NT2/D1 (cell line): ENCODE data around the gene ZFP36L2.
A peak's percentile ranks its signal among the peaks of the same experiment; 100 is the strongest.
"Not testable (repeated sequence)": the region's sequence is repeated elsewhere in the genome, so short reads cannot be mapped to it uniquely, and the experiment has no call there.

Experiments used
- DNase-seq: peaks from one replicate; pipeline ENCODE4 v3.0.0-alpha.2; 2011; ENCODE audit warnings: low read depth, low spot score
- H3K27me3 ChIP-seq: 2 replicates; pipeline ENCODE4 v1.6.0; 2011; ENCODE audit warnings: mild to moderate bottlenecking; ENCODE audit not compliant: insufficient read length, insufficient read depth
- H3K36me3 ChIP-seq: 2 replicates; pipeline ENCODE4 v1.6.1; 2011; ENCODE audit warnings: mild to moderate bottlenecking, low read length, mixed read lengths; ENCODE audit not compliant: insufficient read depth, insufficient read length
- H3K4me1 ChIP-seq: 2 replicates; pipeline ENCODE4 v1.5.1; 2011; ENCODE audit not compliant: insufficient read depth, insufficient read length
- H3K4me3 ChIP-seq: 2 replicates; pipeline ENCODE4 v1.5.1; 2011; ENCODE audit warnings: low read depth; ENCODE audit not compliant: insufficient read length
- H3K9ac ChIP-seq: 2 replicates; pipeline ENCODE4 v1.6.0; 2011; ENCODE audit warnings: low read depth; ENCODE audit not compliant: insufficient read length
- H3K9me3 ChIP-seq: 2 replicates; pipeline ENCODE4 v1.5.1; 2011; ENCODE audit warnings: mild to moderate bottlenecking, low read length; ENCODE audit not compliant: insufficient read depth
- SUZ12 ChIP-seq: IDR thresholded peaks from 2 replicates; pipeline ENCODE4 v1.6.1; 2011; ENCODE audit not compliant: insufficient read length, insufficient read depth; ENCODE audit errors: extremely low read depth
- YY1 ChIP-seq: IDR thresholded peaks from 2 replicates; pipeline ENCODE4 v1.6.1; 2011; ENCODE audit not compliant: insufficient read length, insufficient read depth
- ZNF274 ChIP-seq: IDR thresholded peaks from 2 replicates; pipeline ENCODE4 v1.6.1; 2011; ENCODE audit warnings: mild to moderate bottlenecking, low read depth, low read length

ZFP36L2 gene

GRCh38 chr2:43192744-43193651 lies 33.4 kb downstream of the ZFP36L2 start:
- Histone ChIP-seq H3K4me1 (peaks cover 12% of the 10 kb centered on the region), H3K9me3 (no peaks in the 10 kb centered on the region), H3K36me3 (no peaks in the 10 kb centered on the region), H3K4me3 (no peak overlapping the region), H3K9ac (peak overlapping the region; percentile 32), H3K27me3 (no peaks in the 10 kb centered on the region)
- no peak for DNase-seq
- TF ChIP-seq SUZ12, result no peak
- no peak for TF ChIP-seq YY1
- TF ChIP-seq ZNF274, result no peak

- Histone ChIP-seq H3K4me1 (peaks cover 17% of the 10 kb centered on the region), H3K9me3 (no peaks in the 10 kb centered on the region), H3K4me3 (no peak overlapping the region), H3K27me3 (no peaks in the 10 kb centered on the region), H3K36me3 (no peaks in the 10 kb centered on the region), H3K9ac (no peak overlapping the region)
- no peak for TF ChIP-seq YY1
- no peak for TF ChIP-seq ZNF274
- no peak for TF ChIP-seq SUZ12
- no peak for DNase-seq
These were observed 34.4 kb downstream of the ZFP36L2 start for GRCh38 chr2:43191947-43192516.

DNA sequence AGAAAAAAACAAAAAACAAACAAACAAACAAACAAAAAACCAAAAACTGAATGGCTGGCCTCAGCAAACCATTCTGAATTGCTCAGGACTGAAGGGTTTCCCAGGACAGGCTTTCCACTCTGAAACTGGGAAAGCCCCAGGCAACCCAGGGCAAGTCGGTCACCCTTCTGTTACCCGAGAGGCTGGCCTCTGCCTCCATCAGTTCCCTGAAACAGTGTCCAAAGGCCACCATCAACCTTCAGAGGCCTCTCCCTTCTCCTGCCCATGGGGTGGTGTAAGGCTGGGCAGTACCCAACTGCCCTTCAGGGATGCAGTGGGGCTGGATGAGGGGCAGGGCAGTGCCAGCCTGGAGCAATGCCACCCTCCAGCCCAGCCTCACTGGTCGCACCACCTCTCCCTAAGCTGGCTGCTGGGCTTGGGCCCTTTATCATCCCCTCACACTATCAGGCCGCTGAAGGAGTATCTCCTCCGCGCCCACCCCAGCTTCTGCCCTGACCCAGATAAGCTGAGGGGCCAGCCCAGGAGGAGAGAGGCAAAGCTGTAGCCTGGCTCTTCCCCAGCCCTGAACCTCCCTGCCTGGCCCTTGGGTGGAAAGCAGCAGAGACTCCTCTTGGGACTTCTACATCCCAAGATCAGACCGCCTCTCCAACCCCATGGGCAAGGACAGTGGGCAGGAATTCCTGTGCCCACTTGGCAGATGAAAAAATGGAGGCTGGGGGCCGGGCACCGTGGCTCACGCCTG lies 35.9 kb downstream of the ZFP36L2 start:
- Histone ChIP-seq H3K27me3 (no peaks in the 10 kb centered on the region), H3K36me3 (no peaks in the 10 kb centered on the region), H3K4me1 (peaks cover 18% of the 10 kb centered on the region), H3K4me3 (no peak overlapping the region), H3K9ac (peak overlapping the region; percentile 50), H3K9me3 (no peaks in the 10 kb centered on the region)
- no peak for DNase-seq
- TF ChIP-seq ZNF274 (no peak), SUZ12 (no peak), YY1 (no peak)

- H3K27me3 ChIP-seq, H3K9ac ChIP-seq, DNase-seq, H3K36me3 ChIP-seq, H3K4me3 ChIP-seq, H3K9me3 ChIP-seq: not testable (repeated sequence)
- H3K4me1 ChIP-seq, result peaks cover 17% of the 10 kb centered on the region
These were observed 36.5 kb downstream of the ZFP36L2 start for GRCh38 chr2:43189861-43190260.

GRCh38 chr2:43188561-43189386 lies 37.6 kb downstream of the ZFP36L2 start:
- H3K9ac ChIP-seq, result no peak overlapping the region
- no peaks in the 10 kb centered on the region for H3K36me3 ChIP-seq
- no peaks in the 10 kb centered on the region for H3K27me3 ChIP-seq
- H3K4me1 ChIP-seq, result peaks cover 16% of the 10 kb centered on the region
- H3K9me3 ChIP-seq, result no peaks in the 10 kb centered on the region
- TF ChIP-seq ZNF274, result no peak
- no peak for TF ChIP-seq SUZ12
- no peak for TF ChIP-seq YY1
- no peak overlapping the region for H3K4me3 ChIP-seq
- DNase-seq, result no peak

GRCh38 chr2:43186679-43187374 lies 39.6 kb downstream of the ZFP36L2 start:
- H3K36me3 ChIP-seq, result no peaks in the 10 kb centered on the region
- peak; percentile 86 for DNase-seq
- H3K4me3 ChIP-seq, result no peak overlapping the region
- peak overlapping the region; percentile 32 for H3K9ac ChIP-seq
- H3K4me1 ChIP-seq, result peaks cover 16% of the 10 kb centered on the region
- TF ChIP-seq ZNF274, result no peak
- TF ChIP-seq SUZ12, result no peak
- TF ChIP-seq YY1, result no peak
- no peaks in the 10 kb centered on the region for H3K9me3 ChIP-seq
- no peaks in the 10 kb centered on the region for H3K27me3 ChIP-seq
